ENCODE measurements around the gene TRIB2. TPM values are rescaled to one million over a fixed set of nuclear protein-coding genes. Genes with fewer than 3 reads are reported as not detected.

The TRIB2 gene
- total RNA-seq, 1 donor from 2014 or later, result 142 TPM

- TF ChIP-seq, protein P1, sequence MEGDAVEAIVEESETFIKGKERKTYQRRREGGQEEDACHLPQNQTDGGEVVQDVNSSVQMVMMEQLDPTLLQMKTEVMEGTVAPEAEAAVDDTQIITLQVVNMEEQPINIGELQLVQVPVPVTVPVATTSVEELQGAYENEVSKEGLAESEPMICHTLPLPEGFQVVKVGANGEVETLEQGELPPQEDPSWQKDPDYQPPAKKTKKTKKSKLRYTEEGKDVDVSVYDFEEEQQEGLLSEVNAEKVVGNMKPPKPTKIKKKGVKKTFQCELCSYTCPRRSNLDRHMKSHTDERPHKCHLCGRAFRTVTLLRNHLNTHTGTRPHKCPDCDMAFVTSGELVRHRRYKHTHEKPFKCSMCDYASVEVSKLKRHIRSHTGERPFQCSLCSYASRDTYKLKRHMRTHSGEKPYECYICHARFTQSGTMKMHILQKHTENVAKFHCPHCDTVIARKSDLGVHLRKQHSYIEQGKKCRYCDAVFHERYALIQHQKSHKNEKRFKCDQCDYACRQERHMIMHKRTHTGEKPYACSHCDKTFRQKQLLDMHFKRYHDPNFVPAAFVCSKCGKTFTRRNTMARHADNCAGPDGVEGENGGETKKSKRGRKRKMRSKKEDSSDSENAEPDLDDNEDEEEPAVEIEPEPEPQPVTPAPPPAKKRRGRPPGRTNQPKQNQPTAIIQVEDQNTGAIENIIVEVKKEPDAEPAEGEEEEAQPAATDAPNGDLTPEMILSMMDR (IDR thresholded peaks at IDR 0.05), result no peak
- Mint-ChIP-seq H3K36me3 (ENCODE audit: unreplicated experiment) (no peaks in the 10 kb centered on the region), H3K27me3 (ENCODE audit: unreplicated experiment) (no peaks in the 10 kb centered on the region), H3K4me1 (ENCODE audit: unreplicated experiment) (peaks cover 42% of the 10 kb centered on the region), H3K4me3 (ENCODE audit: unreplicated experiment) (no peak overlapping the region), H3K9me3 (ENCODE audit: unreplicated experiment) (peaks cover 4% of the 10 kb centered on the region), H3K27ac (ENCODE audit: unreplicated experiment) (no peak overlapping the region)
- DNase-seq (ENCODE audit: extremely low spot score, unreplicated experiment), result no peak
Observed at GRCh38 chr2:12705230-12705629, 11.5 kb upstream of the TRIB2 start.

GRCh38 chr2:12705742-12706141 lies 11.0 kb upstream of the TRIB2 start:
- H3K4me1 Mint-ChIP-seq (ENCODE audit: unreplicated experiment), result peaks cover 38% of the 10 kb centered on the region
- DNase-seq (ENCODE audit: extremely low spot score, unreplicated experiment), result no peak
- no peaks in the 10 kb centered on the region for H3K36me3 Mint-ChIP-seq (ENCODE audit: unreplicated experiment)
- H3K9me3 Mint-ChIP-seq (ENCODE audit: unreplicated experiment), result peaks cover 4% of the 10 kb centered on the region
- H3K27ac Mint-ChIP-seq (ENCODE audit: unreplicated experiment), result no peak overlapping the region
- H3K27me3 Mint-ChIP-seq (ENCODE audit: unreplicated experiment), result no peaks in the 10 kb centered on the region
- no peak overlapping the region for H3K4me3 Mint-ChIP-seq (ENCODE audit: unreplicated experiment)
- TF ChIP-seq, protein P1 (IDR thresholded peaks at IDR 0.05), result no peak

- Mint-ChIP-seq H3K27me3 (ENCODE audit: unreplicated experiment) (no peaks in the 10 kb centered on the region), H3K4me1 (ENCODE audit: unreplicated experiment) (peaks cover 9% of the 10 kb centered on the region), H3K4me3 (ENCODE audit: unreplicated experiment) (no peak overlapping the region), H3K9me3 (ENCODE audit: unreplicated experiment) (peaks cover 4% of the 10 kb centered on the region), H3K27ac (ENCODE audit: unreplicated experiment) (no peak overlapping the region), H3K36me3 (ENCODE audit: unreplicated experiment) (no peaks in the 10 kb centered on the region)
- no peak for DNase-seq (ENCODE audit: extremely low spot score, unreplicated experiment)
- TF ChIP-seq, protein P1 (IDR thresholded peaks at IDR 0.05), result no peak
Observed at GRCh38 chr2:12708508-12709206, 8.1 kb upstream of the TRIB2 start.

DNA sequence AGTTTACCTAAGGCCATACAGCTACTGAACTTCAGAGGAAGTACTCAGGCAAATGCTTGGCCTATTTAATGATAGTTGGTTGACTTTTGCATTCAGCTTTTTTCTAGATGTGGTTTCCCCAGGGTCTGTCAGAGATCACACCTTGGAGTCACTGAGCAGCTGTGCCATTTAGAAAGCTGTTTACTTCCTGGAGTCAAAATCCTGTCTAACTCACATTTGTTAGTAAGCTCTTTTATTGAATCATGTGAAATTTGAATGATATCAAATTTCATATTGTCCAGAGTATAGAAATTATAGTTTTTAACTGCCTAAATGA lies 7.6 kb upstream of the TRIB2 start:
- Mint-ChIP-seq H3K36me3 (ENCODE audit: unreplicated experiment) (no peaks in the 10 kb centered on the region), H3K27me3 (ENCODE audit: unreplicated experiment) (no peaks in the 10 kb centered on the region), H3K4me3 (ENCODE audit: unreplicated experiment) (no peak overlapping the region), H3K27ac (ENCODE audit: unreplicated experiment) (no peak overlapping the region), H3K4me1 (ENCODE audit: unreplicated experiment) (peaks cover 6% of the 10 kb centered on the region), H3K9me3 (ENCODE audit: unreplicated experiment) (peaks cover 4% of the 10 kb centered on the region)
- DNase-seq (ENCODE audit: extremely low spot score, unreplicated experiment), result no peak
- TF ChIP-seq, protein P1 (IDR thresholded peaks at IDR 0.05), result no peak

- Mint-ChIP-seq H3K27ac (ENCODE audit: unreplicated experiment) (no peak overlapping the region), H3K27me3 (ENCODE audit: unreplicated experiment) (no peaks in the 10 kb centered on the region), H3K9me3 (ENCODE audit: unreplicated experiment) (peaks cover 2% of the 10 kb centered on the region), H3K4me3 (ENCODE audit: unreplicated experiment) (no peak overlapping the region), H3K4me1 (ENCODE audit: unreplicated experiment) (peaks cover 15% of the 10 kb centered on the region), H3K36me3 (ENCODE audit: unreplicated experiment) (no peaks in the 10 kb centered on the region)
- no peak for DNase-seq (ENCODE audit: extremely low spot score, unreplicated experiment)
- TF ChIP-seq, protein P1 (IDR thresholded peaks at IDR 0.05), result no peak
Observed at GRCh38 chr2:12710301-12710700, 6.4 kb upstream of the TRIB2 start.
